Renal pelvis (tissue), 4 donors: ENCODE measurements around the gene ANTKMT. TPM values are rescaled to one million over a fixed set of nuclear protein-coding genes. Genes with fewer than 3 reads are reported as not detected.
"Not testable (repeated sequence)": the region's sequence is repeated elsewhere in the genome, so short reads cannot be mapped to it uniquely, and the experiment has no call there.

Source experiments
- DNase-seq: peaks from one replicate; pipeline ENCODE4 v3.0.0-alpha.2; 2013
- polyA plus RNA-seq, 3 donors: library from polyadenylated mRNA; unstranded; fragments of 120-200 nt; gene quantifications; one replicate each; pipeline ENCODE4 v1.2.1, GENCODE V29; 2013; ENCODE audit not compliant: insufficient read length in 3 of 3

Gene ANTKMT
- polyA plus RNA-seq, 3 donors, result 18.9 to 24.3 (median 22.5) TPM

DNA sequence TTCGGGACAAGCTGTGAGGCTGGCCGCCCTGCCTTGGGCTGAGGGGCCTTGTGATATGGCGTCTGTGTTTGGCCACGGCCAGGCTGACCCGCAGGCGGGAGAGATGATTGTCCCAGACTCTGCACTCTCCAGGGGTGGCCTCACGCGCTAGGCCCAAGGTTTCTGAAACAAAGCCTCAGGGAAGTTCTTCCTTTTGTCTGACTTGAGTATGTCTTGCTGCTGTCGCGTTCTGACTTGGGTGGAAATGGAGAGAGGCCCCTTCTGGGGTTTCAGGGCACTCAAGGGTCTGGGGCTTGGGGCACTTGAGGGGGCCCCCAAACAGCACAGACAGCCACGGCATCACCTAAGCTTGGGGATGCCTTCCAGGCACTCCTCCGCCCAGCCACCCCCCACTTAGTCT, 9.9 kb upstream of the ANTKMT start:
- no peak for DNase-seq

DNA sequence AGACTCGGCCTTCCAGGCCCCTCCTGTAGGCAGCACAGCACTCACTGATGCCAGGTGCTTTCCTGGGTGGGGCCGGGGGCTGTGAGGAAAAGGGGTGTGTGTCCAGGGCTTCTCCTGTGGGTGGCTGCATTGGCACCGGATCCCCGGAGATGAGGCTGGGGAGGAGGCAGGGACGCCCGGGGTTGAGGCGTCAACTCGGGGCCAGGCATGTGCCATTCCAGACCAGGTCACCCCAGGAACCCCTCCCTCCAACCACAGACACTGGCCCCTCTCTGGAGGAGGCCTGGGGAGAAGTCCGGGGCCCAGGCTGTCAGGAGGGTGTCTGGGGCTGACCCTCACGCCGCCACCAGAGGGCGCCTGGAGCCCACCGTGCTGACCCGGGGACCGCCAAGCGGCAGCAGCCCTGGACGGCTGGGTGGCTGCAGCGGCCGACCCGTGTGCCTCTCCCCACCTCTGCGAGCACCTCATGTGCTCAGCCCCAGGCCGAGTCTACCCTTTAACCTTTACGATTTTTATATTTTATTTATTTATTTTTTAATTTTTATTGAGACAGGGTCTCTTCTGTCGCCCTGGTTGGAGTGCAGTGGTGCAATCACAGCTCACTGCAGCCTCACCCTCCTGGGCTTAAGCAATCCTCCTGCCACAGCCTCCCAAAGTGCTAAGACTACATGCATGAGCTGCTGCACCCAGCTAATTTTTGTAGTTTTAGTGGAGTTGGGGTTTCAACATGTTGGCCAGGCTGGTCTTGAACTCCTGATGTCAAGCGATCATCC, 9.2 kb upstream of the ANTKMT start:
- DNase-seq, result no peak

DNA sequence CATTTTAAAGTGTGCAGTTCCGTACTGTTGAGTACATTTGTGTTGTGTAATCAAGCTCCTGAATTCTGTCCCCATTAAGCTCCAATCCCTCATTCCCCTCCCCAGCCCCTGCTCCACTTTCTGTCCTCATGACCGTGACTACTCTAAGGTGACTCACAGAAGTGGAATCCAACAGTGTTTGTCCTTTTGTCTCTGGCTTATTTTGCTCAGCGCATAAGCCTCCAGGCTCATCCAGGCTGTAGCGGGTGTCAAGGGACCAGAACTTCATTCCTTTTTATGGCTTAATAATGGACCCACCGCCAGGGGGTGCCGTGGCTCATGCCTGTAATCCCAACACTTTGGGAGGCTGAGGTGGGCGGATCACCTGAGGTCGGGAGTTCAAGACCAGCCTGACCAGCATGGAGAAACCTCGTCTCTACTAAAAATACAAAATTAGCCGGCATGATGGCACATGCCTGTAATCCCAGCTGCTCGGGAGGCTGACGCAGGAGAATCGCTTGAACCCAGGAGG, 8.2 kb upstream of the ANTKMT start:
- not testable (repeated sequence) for DNase-seq

DNA sequence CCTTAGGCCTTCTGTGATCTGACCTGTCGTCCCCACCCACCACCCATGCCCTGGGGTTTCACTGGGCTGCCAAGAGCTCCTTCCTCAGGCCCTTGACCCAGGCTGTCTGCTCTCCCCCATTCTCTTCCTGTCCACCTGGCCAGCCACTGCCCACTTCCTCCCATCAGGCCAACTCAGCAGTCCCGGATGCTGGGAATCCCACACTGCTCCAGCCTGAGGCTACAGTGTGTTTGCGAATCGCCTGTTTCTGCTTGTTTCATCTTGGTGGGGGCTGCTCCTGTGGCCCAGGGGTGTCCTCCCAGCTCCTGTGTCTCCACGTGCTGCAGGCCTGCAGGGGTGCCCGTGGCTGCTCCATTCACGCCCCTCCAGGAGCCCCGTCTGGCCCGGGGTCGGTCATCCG, 6.9 kb upstream of the ANTKMT start:
- no peak for DNase-seq

DNA sequence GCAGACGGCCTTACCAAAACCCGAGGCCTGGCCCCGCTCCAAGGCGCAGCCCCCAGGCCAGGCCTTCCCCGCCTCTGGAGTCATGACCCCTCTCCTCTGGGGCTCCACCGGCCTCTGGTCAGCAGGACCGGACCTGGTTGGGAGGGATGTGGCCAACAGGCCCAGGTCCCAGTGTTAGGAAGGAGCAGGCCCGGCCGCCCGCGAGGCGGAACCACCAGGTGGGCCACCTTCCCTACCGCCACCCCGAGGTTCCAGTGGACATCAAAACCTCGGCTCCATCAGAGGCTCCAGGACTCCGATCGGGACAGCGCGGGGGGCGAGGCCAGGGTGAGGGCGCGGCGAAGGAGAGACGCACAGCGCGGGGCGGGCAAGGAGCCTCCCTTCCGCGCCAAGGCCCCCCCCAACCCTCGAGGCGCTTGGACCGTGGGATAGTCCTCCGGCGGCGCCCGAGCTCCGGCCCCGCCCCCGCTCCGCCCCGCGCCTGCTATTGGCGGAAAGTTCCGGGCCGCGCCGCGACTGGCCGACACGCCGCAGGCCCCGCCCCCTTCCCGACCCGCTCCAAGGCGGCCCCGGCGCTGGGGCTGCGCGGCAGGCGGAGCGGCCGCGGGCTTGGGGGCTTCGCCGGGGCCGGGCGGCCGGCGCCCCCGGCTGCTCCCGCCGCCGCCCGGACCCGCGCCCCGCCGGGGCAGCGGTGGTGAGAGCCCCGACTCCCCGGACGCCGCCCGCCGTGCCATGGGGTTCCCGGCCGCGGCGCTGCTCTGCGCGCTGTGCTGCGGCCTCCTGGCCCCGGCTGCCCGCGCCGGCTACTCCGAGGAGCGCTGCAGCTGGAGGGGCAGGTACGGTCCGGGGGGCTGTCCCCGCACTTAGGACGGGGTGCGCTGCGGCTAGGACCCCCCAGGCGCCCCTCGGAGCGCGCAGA, 6.1 kb upstream of the ANTKMT start, which contains the start of gene METRN:
Gene METRN, plus strand, starts transcription at position 561 of the 919 bp plus-strand sequence. Its CDS starts 172 bp downstream, at position 733.
- DNase-seq, result peak; percentile 86

DNA sequence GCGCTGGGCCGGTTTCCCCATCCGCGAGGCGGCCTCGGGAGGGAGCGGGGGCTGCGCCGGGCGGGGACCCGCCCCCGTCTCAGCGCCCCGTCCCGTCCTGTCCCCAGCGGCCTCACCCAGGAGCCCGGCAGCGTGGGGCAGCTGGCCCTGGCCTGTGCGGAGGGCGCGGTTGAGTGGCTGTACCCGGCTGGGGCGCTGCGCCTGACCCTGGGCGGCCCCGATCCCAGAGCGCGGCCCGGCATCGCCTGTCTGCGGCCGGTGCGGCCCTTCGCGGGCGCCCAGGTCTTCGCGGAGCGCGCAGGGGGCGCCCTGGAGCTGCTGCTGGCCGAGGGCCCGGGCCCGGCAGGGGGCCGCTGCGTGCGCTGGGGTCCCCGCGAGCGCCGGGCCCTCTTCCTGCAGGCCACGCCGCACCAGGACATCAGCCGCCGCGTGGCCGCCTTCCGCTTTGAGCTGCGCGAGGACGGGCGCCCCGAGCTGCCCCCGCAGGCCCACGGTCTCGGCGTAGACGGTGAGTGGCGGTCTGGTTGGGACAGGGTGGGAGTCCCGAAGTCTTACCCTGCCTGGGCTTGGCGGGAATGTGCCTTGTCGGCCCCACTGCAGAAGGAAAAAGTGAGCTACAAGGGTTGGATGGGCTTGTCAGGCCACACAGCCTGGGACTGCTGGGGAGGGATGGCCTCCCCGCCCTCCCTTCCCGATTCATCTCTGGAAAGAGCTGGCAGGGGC, 5.3 kb upstream of the ANTKMT start:
- no peak for DNase-seq

DNA sequence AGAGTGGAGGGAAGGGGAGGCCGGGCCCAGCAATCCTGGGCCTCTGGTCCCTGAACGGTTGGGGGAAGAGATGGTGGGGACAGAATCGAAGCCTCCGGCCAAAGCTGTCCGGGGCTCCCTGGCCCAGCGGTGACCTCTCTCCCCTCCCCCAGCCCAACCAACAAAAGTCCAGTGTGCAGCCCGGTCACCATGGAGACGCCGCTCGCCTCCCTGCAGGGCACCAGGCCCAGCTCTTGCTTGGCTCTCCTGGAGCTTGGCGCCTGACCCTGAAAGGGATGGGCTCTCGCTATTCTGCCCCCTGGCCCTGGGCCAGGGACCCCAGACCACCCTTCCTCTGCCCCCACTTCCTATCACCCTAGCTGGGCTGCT, 4.8 kb upstream of the ANTKMT start:
- DNase-seq, result no peak

DNA sequence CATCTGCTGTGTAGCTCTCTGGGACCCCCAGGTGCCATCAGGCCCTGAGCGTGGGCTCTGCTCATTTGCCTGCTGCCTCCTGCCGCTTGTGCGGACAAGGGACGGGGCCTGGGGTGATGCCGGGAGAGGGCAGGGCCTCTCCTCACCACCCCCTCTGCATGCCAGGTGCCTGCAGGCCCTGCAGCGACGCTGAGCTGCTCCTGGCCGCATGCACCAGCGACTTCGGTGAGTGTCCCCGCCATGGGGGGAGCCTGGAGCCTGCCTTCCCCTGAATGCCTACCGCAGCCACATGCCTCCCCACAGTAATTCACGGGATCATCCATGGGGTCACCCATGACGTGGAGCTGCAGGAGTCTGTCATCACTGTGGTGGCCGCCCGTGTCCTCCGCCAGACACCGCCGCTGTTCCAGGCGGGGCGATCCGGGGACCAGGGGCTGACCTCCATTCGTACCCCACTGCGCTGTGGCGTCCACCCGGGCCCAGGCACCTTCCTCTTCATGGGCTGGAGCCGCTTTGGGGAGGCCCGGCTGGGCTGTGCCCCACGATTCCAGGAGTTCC, 4.1 kb upstream of the ANTKMT start:
- DNase-seq, result no peak

DNA sequence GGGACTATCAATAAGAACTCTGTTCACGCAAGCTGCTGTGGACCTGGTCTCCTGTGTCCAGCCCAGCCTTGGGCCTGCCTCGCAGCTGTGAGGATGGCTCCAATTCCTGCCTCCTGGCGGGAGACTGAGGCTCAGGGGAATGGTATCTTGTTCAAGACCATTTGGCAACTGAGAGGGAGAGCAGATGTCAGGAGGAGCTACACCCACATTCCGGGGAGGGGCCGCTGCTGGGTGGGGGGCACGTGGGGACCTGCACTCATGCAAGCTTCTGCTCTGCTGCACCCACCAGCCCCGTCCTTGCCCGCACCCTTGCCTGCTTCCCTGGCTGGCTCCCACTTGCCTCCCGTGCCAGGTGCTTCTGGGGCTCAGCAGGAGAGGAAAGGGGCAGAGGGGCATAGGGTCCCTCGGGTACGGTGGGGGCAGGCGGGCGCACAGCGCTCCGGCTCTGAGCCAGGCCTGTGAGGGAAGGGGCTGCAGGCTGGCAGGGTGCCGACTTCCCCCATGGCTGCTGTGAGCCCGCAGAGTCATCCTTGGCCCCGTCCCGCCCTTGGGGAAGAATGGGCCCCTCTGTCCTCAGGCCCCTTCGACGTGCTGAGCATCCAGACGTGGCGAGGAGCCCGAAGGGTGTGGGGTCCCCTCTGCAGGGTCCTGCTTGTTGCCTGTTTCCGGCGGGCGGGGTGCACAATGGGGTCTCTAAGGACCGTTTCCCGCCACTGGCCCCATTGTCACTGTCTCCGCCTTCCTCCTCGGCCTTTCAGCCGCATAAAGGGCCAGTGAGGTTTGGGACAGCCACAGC, 3.3 kb upstream of the ANTKMT start:
- DNase-seq, result no peak

DNA sequence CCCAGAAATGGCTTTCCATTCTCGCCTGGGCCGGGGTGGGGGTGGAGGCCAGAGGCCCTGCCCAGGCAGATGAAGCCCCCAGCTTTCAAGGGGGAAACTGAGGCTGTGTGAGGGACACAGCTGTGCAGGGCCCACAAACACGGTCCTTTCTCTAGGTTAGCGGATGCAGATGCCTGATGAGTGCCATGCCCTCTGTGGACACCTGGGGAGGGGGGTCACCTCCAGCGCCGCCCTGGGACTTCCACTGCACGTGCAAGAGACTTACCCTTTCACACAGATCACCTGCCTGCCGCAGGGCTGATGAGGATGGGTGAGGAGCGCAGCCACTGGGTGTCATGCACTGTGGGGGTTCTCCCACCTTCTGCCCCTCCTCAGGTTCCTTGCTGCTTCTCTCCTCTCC, 2.6 kb upstream of the ANTKMT start:
- DNase-seq, result no peak

DNA sequence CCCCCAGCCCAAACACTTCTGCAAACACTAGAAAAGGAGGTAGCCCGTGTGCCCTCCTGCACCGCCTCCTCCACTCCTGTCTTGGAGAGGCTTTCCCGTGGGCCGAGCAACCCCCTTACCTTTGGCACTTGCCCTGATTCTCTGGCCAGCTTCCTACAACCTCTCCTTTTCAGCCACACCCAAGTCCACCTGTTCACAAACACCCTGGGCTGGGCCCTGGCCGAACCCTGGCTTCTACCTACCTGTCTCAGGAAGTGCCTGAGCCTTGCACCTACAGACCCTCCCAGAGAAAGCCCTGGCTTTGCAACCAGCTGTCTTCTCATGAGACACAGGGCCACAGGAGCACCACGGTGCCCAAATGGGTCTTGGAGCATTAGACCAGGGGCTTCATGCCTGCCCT, 2.0 kb upstream of the ANTKMT start:
- no peak for DNase-seq

DNA sequence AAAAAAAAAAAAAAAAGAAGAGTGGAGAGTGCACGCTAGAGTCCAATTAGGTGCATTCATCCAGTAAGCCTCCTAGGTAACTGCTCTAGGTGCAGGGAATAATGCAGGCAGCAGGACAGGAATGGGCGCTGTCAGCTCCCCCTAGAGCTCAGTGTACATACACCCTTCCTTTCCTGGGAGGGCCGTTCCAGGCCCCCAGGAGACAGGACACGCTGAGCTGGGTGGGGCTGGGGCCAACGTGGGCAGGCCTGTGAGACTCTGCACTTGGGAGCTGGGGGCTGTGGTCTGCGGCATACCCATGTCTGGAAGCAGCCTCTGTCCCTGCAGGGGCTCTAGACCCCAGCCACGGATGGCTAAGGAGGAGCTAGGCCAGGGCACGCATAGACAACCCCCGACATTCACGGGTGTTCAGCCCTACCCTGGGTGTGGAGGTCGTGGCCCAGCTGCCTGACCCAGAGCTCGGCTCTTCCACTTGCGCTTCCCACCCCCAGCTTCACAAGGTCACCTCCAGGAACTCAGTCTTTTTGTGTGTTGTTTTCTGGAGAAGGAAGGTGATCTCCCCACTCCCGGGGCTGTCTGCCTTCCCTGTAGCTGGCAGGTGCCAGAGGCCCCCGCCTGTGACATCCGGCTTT, 1.0 kb upstream of the ANTKMT start:
- no peak for DNase-seq

DNA sequence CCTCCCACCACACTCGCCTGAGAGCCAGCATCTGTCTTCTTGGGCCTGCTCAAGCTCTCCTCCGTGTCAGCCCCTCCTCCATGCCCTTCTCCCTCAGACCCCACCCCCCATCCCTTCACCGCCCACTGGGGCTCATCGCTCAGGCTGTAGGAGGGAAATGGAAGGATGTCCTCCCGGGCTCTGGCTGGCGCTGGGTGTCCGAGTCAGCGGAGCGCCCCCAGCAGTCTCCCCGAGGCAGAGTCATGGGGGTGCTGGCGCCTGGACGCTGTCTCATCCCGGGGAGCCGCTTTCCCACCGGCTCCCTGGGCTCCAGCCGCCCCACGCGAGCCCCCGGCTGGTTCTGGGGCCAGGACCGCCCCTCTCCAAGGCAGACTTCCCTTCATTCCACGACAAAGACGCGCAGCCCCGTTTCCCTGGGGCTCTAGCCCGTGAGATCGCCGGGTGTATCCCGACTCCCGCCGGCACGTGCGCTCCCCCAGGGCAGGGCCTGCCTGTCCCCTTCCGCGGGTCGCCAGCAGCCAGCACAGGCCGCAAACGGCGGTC, 428 bp upstream of the ANTKMT start:
- peak; percentile 71 for DNase-seq

DNA sequence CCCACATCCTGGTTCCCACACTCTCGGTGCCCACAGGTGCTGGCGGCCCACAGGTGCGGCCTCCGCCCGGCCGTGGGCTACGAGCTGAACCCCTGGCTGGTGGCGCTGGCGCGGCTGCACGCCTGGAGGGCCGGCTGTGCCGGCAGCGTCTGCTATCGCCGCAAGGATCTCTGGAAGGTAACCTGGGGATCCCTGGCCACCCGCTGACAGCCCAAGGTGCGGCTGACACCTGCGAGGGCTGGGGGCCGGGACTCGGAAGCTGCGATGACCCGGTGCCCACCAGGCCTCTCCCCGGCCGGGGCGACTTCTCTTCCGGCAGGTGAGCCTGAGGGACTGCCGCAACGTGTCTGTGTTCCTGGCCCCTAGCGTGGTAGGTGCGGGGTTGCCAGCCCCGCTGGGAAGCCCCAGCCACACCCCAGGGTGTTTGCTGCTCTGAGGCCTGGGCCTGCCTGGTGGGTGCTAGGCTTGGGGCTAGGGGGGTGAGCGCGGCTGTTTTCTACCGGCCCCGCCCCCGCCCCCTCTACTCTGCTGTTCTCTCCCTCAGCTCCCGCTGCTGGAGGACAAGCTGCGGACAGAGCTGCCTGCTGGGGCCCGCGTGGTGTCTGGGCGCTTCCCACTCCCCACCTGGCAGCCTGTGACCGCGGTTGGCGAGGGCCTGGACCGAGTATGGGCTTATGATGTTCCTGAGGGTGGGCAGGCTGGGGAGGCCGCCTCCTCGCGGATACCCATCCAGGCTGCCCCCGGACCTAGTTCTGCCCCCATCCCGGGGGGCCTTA, 1.0 kb downstream of the ANTKMT start:
- DNase-seq, result no peak

DNA sequence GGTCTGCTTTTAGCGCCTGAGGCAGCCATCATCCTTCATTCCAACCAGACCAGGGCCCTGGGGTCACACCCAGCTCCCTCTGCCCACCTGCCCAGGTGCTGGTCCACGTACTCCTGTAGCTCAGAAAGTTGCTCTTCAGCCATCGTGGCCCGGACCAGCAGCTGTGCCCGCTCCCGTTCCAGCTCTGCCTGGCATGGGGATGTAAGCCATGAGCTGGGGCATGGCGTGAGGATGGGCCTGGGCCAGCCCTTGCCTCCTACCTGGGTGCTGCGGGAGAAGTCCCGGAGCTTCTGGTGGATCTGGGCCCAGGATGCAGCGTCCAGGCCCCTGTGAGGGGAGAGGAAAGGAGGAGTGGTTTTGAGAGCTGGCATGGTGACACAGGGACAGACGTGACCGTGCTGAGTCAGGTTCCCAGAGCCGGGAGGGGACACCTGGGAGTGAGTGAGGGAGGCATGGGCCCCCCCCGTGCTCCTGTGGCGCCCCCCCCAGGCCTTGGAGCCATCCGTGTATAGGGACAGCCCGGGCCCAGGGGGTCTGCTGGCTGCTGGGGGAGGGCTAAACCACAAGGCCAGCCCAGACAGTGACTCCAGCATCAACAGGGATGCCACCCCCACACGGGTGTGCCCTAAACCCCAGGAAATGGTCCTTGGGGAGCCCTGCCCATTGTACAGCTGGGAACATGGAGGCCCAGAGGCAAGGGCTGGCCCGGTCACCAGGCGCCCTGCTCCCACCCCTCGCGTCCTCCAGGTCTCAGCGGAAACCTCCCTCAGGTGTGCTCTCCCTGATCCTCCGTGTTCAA, 2.1 kb downstream of the ANTKMT start:
- no peak for DNase-seq

DNA sequence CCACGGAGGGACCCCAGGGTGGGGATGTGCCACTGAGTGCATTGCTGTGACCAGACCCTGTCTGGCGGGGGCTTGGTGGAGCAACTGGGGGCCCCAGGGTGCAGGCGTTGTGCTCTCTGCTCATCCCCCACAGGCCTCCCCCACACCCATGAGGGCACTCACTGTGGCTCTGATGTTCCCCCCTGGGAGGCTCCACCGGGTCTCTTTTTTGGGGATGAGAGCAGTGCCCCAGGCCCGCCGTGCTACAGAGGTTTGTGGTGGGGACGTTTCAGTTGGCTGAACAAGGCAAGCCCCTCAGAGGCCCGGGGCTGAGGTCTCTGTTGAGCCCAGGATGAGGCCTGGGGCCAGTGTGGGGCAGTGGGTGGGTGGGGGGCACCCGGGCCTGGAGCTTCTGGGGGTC, 2.7 kb downstream of the ANTKMT start:
- DNase-seq, result no peak

DNA sequence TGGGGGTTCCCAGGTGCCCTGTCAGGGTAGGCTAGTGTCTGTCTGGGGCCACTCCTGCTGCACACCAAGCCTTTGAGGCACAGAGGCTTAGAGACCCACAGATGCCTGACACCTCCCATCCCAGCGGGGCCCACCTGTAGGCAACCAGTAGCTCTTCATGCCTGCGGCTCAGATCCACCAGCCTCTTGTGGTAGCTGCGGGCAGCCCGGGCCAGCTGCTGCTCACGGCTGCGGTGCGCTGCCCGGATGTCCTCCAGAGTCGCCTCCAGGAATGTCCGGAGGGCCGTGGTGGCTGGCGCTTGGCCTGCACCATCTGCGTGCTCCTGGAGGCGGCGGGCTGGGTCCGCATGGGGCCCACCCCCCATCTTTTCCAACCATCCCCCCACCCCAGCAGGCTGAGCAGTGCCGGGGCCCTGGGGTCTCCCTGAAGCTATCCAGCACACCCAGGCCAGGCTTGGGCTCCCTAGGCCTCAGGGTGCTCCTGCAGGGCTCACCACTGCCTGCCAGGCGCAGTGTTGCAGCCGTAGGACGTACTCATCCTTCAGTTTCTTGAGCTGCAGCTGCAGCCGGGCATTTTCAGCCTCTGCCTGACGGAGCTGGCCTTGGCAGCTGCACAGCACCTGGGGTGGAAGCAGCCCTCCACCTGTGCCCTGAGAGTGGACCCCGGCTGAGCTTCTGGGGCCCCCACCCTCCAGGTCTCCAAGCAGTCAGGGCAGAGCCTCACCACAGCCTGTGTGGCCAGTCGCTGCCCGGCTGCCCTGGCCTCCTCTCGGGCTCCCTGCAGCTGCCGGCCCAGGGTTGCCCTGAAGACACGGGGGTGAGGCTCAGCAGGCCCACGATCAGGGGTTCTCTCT, 3.5 kb downstream of the ANTKMT start:
- no peak for DNase-seq

DNA sequence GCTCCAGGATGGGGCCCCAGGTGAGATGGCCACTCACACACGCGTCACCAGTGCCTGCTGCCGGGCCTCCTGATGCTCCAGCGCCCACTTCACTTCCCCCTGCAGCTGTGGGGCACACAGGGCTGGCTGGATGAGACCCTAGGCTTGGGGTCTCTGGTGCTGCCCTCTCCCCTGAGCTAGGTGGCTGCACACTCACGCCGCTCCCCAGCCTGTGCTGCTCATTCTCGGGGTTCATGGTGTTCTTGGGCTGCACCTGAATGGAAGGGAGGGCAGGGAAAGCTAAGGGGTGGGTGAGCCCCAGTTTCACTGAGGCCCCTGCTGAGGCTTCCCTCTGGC, 4.1 kb downstream of the ANTKMT start:
- no peak for DNase-seq
